HG03159 (cell line): ENCODE data around the gene GLRA3.

ENCODE experiments used
- ATAC-seq: cut with Tn5 transposase; IDR thresholded peaks from one replicate; pipeline ENCODE4 v1.9.1; 2021; ENCODE audit warnings: mild to moderate bottlenecking, moderate library complexity; ENCODE audit not compliant: unreplicated experiment

The GLRA3 gene

GRCh38 chr4:174604198-174604597 is 224.8 kb downstream of the GLRA3 start:
- ATAC-seq = no peak

- no peak for ATAC-seq
Observed at GRCh38 chr4:174600391-174600790, 228.7 kb downstream of the GLRA3 start.

GRCh38 chr4:174598800-174599199 is 230.2 kb downstream of the GLRA3 start:
- no peak for ATAC-seq

GRCh38 chr4:174596513-174596912 is 232.5 kb downstream of the GLRA3 start:
- no peak for ATAC-seq

GRCh38 chr4:174595141-174595929 is 233.7 kb downstream of the GLRA3 start:
- no peak for ATAC-seq

GRCh38 chr4:174593701-174594100 is 235.3 kb downstream of the GLRA3 start:
- ATAC-seq = no peak

GRCh38 chr4:174592985-174593335 is 236.1 kb downstream of the GLRA3 start:
- ATAC-seq = no peak

- ATAC-seq = no peak
Observed at GRCh38 chr4:174592256-174592984, 236.6 kb downstream of the GLRA3 start.

GRCh38 chr4:174591243-174592021 is 237.6 kb downstream of the GLRA3 start:
- ATAC-seq = peak; percentile 95

GRCh38 chr4:174590336-174590735 is 238.7 kb downstream of the GLRA3 start:
- ATAC-seq = no peak
